GM18873 (cell line): ENCODE results near the gene SYT10.
"Not testable (repeated sequence)": the region's sequence is repeated elsewhere in the genome, so short reads cannot be mapped to it uniquely, and the experiment has no call there.

Experiments
- ATAC-seq: cut with Tn5 transposase; IDR thresholded peaks from one replicate; pipeline ENCODE4 v1.9.1; 2021; ENCODE audit warnings: mild to moderate bottlenecking, moderate library complexity, moderate number of reproducible peaks; ENCODE audit not compliant: unreplicated experiment, low FRiP score

The SYT10 gene

GRCh38 chr12:33439587-33440011 lies at the start of gene SYT10:
Gene SYT10, minus strand, starts transcription at chr12:33439819. Its CDS starts 297 bp downstream, at chr12:33439522.
- no peak for ATAC-seq

- ATAC-seq: no peak
Observed at GRCh38 chr12:33488036-33488435, 48.4 kb upstream of the SYT10 start.

- ATAC-seq: no peak
Observed at GRCh38 chr12:33486058-33486457, 46.4 kb upstream of the SYT10 start.

GRCh38 chr12:33484161-33484560 lies 44.5 kb upstream of the SYT10 start:
- ATAC-seq: no peak

GRCh38 chr12:33480366-33480765 lies 40.7 kb upstream of the SYT10 start:
- no peak for ATAC-seq

- ATAC-seq: no peak
Observed at GRCh38 chr12:33476058-33476457, 36.4 kb upstream of the SYT10 start.

GRCh38 chr12:33472299-33472698 lies 32.7 kb upstream of the SYT10 start:
- no peak for ATAC-seq

- no peak for ATAC-seq
Observed at GRCh38 chr12:33455096-33455495, 15.5 kb upstream of the SYT10 start.

- no peak for ATAC-seq
Observed at GRCh38 chr12:33450480-33450879, 10.9 kb upstream of the SYT10 start.

- ATAC-seq: no peak
Observed at GRCh38 chr12:33440477-33440876, 858 bp upstream of the SYT10 start.

GRCh38 chr12:33438851-33439586 lies 600 bp downstream of the SYT10 start:
- no peak for ATAC-seq

- no peak for ATAC-seq
Observed at GRCh38 chr12:33438025-33438772, 1.4 kb downstream of the SYT10 start.

GRCh38 chr12:33437598-33437997 lies 2.0 kb downstream of the SYT10 start:
- no peak for ATAC-seq

- ATAC-seq: no peak
Observed at GRCh38 chr12:33432992-33433391, 6.6 kb downstream of the SYT10 start.

GRCh38 chr12:33431648-33432047 lies 8.0 kb downstream of the SYT10 start:
- no peak for ATAC-seq

GRCh38 chr12:33429468-33429867 lies 10.2 kb downstream of the SYT10 start:
- ATAC-seq: no peak

GRCh38 chr12:33427071-33427470 lies 12.5 kb downstream of the SYT10 start:
- ATAC-seq: no peak

- ATAC-seq: no peak
Observed at GRCh38 chr12:33423706-33424105, 15.9 kb downstream of the SYT10 start.

- not testable (repeated sequence) for ATAC-seq
Observed at GRCh38 chr12:33412410-33412809, 27.2 kb downstream of the SYT10 start.

GRCh38 chr12:33383503-33383902 lies 56.1 kb downstream of the SYT10 start:
- ATAC-seq: no peak

GRCh38 chr12:33376153-33376552 lies 63.5 kb downstream of the SYT10 start:
- ATAC-seq: no peak

- no peak for ATAC-seq
Observed at GRCh38 chr12:33370318-33370717, 69.3 kb downstream of the SYT10 start.
